Left lobe of liver (tissue), 2 donors: ENCODE data around the gene CEP250. TPM values are rescaled to one million over a fixed set of nuclear protein-coding genes. Genes with fewer than 3 reads are reported as not detected.

ENCODE experiments used
- ATAC-seq: fragments of 200-7000 bp; cut with Tn5 transposase; one replicate; pipeline ENCODE4 v1.9.1; 2020; ENCODE audit warnings: mild to moderate bottlenecking, moderate library complexity
- DNase-seq: peaks from one replicate; pipeline ENCODE4 v3.0.0-alpha.2; 2020; ENCODE audit warnings: low spot score
- total RNA-seq: library from RNA; stranded (reverse); gene quantifications from one replicate; pipeline ENCODE4 v1.2.1, GENCODE V29; 2021
- donor health status: DM: no; HTN: no; CAD: no; lungs with moderate emphysema.
- donor health status: DM: no; HTN: yes; CAD: no.

CEP250 gene
- total RNA-seq, 1 donor from 2014 or later, result 14.6 TPM

DNA sequence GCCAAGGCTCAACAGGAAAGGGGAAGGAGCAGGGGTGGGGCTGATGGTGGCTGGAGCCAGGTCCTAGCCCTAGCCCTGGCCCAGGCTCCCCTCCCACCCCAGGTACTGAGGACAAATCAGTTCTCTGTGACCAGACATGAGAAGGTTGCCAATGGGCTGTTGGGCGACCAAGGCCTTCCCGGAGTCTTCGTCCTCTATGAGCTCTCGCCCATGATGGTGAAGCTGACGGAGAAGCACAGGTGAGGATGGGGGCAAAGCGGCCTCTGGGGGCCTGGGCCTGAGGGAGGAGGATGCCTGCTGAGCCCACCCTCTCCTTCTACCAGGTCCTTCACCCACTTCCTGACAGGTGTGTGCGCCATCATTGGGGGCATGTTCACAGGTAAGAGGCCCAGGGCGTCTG, 101.5 kb downstream of the CEP250 start:
- DNase-seq, result no peak

DNA sequence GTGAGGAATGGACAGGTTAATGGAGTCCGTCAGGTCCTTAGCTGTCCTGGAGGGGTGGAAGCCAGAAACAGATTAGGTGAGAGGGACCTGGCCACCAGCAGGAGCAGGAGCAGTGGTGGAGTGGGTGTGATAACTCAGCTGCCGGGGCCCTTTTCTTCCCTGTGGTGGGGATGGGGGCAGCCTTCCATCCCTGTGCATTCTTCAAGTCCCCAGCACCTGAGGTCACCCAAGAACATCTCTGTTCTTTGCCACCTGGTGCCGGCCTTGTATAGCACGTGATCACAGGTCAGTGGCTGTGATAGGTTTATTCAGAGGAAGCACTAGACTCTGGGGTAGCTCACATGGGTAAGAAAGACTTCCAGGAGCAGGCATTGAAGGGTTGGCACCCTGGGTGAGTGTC, 103.1 kb downstream of the CEP250 start:
- ATAC-seq (no peak), DNase-seq (no peak)

More for the DNA sequence above, 101.5 kb downstream of the CEP250 start:
- no peak for ATAC-seq

DNA sequence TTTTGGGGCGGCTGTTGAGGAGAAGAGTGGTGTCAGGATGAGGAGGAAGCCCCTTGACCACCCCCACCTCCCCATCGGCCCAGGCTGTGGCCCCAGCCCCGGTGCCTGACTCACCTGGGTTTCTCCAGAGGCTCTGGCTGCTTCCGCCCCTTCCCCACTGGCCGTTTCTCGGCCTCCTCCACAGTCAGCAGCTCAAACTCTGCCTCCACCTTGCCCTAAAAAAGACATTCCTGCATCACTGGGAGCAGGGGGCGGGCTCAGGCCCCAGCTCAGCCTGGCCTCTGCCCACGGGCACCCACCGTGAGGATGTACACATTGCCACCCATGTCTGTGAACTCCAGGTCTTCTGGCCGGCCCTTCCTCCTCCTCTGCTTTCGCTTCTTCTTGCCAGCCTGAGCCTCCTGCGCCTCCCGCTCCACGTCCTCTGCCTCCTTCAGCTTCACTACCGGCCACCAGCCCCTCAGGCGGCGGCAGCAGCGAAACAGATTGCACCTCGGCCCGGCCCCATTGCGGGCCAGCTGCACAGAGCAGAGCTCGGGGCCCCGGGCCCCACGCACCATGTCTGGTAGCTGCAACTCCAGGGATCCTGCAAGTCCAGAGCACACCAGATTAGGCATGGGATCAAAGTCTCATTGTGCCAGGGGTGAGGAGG, 103.8 kb downstream of the CEP250 start:
- no peak for ATAC-seq
- DNase-seq, result no peak

- ATAC-seq (no peak), DNase-seq (no peak)
These were observed 104.7 kb downstream of the CEP250 start for GRCh38 chr20:35560105-35560511.

- DNase-seq (no peak), ATAC-seq (no peak)
These were observed 105.1 kb downstream of the CEP250 start for GRCh38 chr20:35560541-35560940.

GRCh38 chr20:35561268-35561667, 105.9 kb downstream of the CEP250 start:
- DNase-seq (no peak), ATAC-seq (peak; percentile 75)

GRCh38 chr20:35561671-35562070, 106.3 kb downstream of the CEP250 start:
- ATAC-seq, result no peak
- no peak for DNase-seq

DNA sequence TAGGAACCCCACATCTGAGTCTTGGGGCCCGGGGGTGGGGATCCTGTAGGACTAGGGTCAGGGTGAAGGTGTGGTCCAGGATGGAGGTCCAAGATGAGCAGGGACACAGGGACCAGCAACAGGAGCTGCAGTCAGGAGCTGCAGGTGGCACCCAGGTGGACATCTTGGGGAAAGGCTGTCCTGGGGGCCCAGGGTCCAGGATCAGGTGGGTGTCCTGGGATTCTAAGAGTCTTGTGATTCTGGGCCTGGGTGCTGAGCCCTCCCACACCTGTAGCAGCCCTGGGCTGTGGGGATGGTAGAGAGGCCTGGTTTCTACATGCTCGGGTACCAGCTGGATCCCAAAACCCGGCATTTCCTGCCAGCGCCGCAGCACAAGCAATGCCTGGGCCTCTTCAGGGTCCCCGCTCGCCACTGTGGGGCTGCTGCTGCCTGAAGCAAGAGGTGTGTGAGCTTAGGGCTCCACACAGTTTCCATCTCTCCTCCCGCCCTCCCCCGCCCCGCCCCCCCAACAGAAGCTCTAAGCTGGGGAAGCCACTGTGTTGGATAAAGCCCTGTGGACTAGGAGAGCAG, 107.2 kb downstream of the CEP250 start:
- ATAC-seq (no peak), DNase-seq (no peak)

DNA sequence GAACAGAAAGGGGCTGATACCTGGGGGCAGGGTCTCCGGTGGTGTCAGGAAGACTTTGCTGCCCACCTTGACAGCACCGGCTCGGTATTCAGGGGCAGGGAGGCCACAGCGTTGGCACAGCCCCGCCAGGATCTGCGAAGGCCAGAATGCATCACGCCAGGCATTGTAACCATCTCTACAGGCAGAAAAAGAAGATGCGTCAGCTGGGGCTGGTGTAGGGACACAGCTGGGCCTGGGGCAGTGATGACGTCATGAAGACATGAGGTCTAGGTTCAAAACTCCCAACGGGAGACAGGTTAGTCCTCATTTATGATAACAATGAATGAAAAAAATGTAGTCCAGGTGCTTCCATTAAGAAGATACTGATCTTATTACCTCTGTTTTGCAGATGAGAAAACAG, 108.4 kb downstream of the CEP250 start:
- ATAC-seq, result no peak
- no peak for DNase-seq

DNA sequence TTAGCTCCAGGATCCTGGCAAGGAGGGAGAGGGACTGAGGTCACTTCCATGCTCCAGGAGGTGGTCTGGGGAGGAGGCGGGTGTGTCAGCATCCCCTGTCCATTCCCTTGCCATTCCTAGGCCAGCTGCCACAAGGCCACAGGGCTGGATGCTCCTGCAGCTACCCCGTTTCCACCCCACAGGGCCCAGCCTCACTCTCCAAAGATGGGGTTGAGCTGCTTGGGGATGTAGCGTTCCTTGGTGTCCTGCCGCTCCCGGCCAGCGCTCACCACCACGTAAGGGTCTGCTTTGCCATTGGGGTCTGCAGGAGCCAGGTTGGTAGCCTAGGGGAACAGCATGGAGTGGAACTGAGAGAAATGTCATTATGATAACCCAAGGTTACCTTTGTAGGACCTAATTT, 109.5 kb downstream of the CEP250 start:
- no peak for ATAC-seq
- no peak for DNase-seq

DNA sequence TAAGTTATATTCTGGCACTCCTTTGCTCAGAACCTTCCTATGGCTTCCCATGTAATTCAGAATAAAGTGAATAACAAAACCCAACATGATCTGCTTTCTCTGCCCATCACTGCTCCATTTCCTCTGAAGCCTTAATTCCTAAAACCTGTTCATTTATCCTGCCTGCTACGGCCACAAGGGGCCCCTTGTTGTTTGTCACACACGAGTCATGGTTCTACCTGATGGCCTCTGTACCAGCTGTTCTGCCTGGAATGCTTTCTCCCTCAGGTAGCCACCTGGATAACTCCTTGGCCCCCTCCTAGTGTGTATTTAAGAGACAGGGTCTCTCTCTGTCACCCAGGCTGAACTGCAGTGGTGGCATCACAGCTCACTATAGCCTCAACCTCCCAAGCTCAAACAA, 113.2 kb downstream of the CEP250 start:
- ATAC-seq (peak; percentile 68), DNase-seq (no peak)

Other genes starting within 250 kb of the CEP250 start
- 0.43 TPM for gene MMP24, start 228.9 kb upstream of the CEP250 start, total RNA-seq
- gene MMP24OS, start 177.5 kb upstream of the CEP250 start, total RNA-seq, result 27.3 TPM
- 80.2 TPM for gene EIF6, start 170.8 kb upstream of the CEP250 start, total RNA-seq
- gene FAM83C, start 163.2 kb upstream of the CEP250 start, total RNA-seq, result not detected
- 43.6 TPM for gene UQCC1, start 43.6 kb upstream of the CEP250 start, total RNA-seq
- not detected for gene GDF5, start 17.4 kb upstream of the CEP250 start, total RNA-seq
- not detected for gene C20orf173, start 74.1 kb downstream of the CEP250 start, total RNA-seq
- gene ERGIC3, start 86.5 kb downstream of the CEP250 start, total RNA-seq, result 107 TPM
- gene SPAG4, start 160.2 kb downstream of the CEP250 start, total RNA-seq, result 4.7 TPM
- gene CPNE1, start 209.3 kb downstream of the CEP250 start, total RNA-seq, result 42.3 TPM
- gene RBM12, start 209.3 kb downstream of the CEP250 start, total RNA-seq, result 19.3 TPM
- gene NFS1, start 243.8 kb downstream of the CEP250 start, total RNA-seq, result 60.9 TPM
- 103 TPM for gene ROMO1, start 243.8 kb downstream of the CEP250 start, total RNA-seq